Vagina (tissue), 2 donors: Measurements from ENCODE around the gene PRR18.

Experiments used
- CTCF ChIP-seq, 3 experiments: fragments of 450-650 bp in 2 of 3; fragments of 200-600 bp in 1 of 3; sonication (generic) in 1 of 3; IDR thresholded peaks; one replicate each; pipeline ENCODE4 v1.5.1; 2017 to 2019; ENCODE audit warnings: antibody characterized with exemption in 3 of 3, mild to moderate bottlenecking in 2 of 3, moderate library complexity in 2 of 3
- POLR2A ChIP-seq, 2 donors: fragments of 450-650 bp; IDR thresholded peaks; one replicate each; pipeline ENCODE4 v1.6.1; 2017; ENCODE audit warnings: antibody characterized with exemption in 2 of 2, mild to moderate bottlenecking in 2 of 2, moderate library complexity in 2 of 2

- no peak for TF ChIP-seq CTCF (IDR thresholded peaks at IDR 0.05)
- no peak for TF ChIP-seq POLR2A (IDR thresholded peaks at IDR 0.05)
These were observed 25.2 kb upstream of the PRR18 start for GRCh38 chr6:166333172-166333995.
